Hepatocyte (in vitro differentiated cells): Measurements from ENCODE around the gene CASP2. TPM values are rescaled to one million over a fixed set of nuclear protein-coding genes. Genes with fewer than 3 reads are reported as not detected.

Experiments
- DNase-seq: peaks from one replicate; pipeline ENCODE4 v3.0.0-alpha.2; 2016; ENCODE audit warnings: low spot score
- H2AFZ ChIP-seq: fragments of 200-600 bp; sonication (generic); 2 replicates; pipeline ENCODE4 v1.6.0; 2016; ENCODE audit warnings: antibody characterized with exemption, mild to moderate bottlenecking
- H3K27ac ChIP-seq: fragments of 200-600 bp; sonication (generic); 2 replicates; pipeline ENCODE4 v1.5.1; 2016; ENCODE audit warnings: mild to moderate bottlenecking
- H3K27me3 ChIP-seq: fragments of 200-600 bp; sonication (generic); 2 replicates; pipeline ENCODE4 v1.6.1; 2016
- H3K36me3 ChIP-seq: fragments of 200-600 bp; sonication (generic); replicated peaks from 2 replicates; pipeline ENCODE4 v1.5.1; 2016; ENCODE audit warnings: low read depth; ENCODE audit not compliant: insufficient read depth
- H3K4me1 ChIP-seq: fragments of 200-600 bp; sonication (generic); 2 replicates; pipeline ENCODE4 v1.5.1; 2016; ENCODE audit warnings: mild to moderate bottlenecking, moderate library complexity; ENCODE audit not compliant: insufficient read depth
- H3K4me2 ChIP-seq: fragments of 200-600 bp; sonication (generic); 2 replicates; pipeline ENCODE4 v1.6.0; 2016
- H3K4me3 ChIP-seq: fragments of 200-600 bp; sonication (generic); 2 replicates; pipeline ENCODE4 v1.5.1; 2016; ENCODE audit warnings: mild to moderate bottlenecking
- H3K79me2 ChIP-seq: fragments of 200-600 bp; sonication (generic); 2 replicates; pipeline ENCODE4 v1.6.0; 2017; ENCODE audit warnings: mild to moderate bottlenecking
- H3K9me2 ChIP-seq: fragments of 200-600 bp; sonication (generic); replicated peaks from 2 replicates; pipeline ENCODE4 v1.6.0; 2017; ENCODE audit warnings: mild to moderate bottlenecking; ENCODE audit not compliant: insufficient read depth
- H3K9me3 ChIP-seq: fragments of 200-600 bp; sonication (generic); 2 replicates; pipeline ENCODE4 v1.5.1; 2016; ENCODE audit warnings: low read depth, mild to moderate bottlenecking
- H4K20me1 ChIP-seq: fragments of 200-600 bp; sonication (generic); 2 replicates; pipeline ENCODE4 v1.6.0; 2016; ENCODE audit warnings: mild to moderate bottlenecking; ENCODE audit not compliant: insufficient read depth, poor library complexity, severe bottlenecking
- EZH2 ChIP-seq: fragments of 200-600 bp; sonication (generic); IDR thresholded peaks from 2 replicates; pipeline ENCODE4 v1.6.1; 2016; ENCODE audit warnings: antibody characterized with exemption, mild to moderate bottlenecking, borderline replicate concordance
- EZH2phosphoT487 ChIP-seq: fragments of 200-600 bp; sonication (generic); IDR thresholded peaks from one replicate; pipeline ENCODE4 v1.6.1; 2018; ENCODE audit warnings: antibody characterized with exemption, mild to moderate bottlenecking, low read depth, moderate library complexity; ENCODE audit not compliant: unreplicated experiment, severe bottlenecking
- WGBS: methylation state at CpG from one replicate; pipeline ENCODE4 v1.1.6; 2016; ENCODE audit warnings: low lambda C conversion rate; ENCODE audit errors: missing lambda C conversion rate; 5-methylcytosine and 5-hydroxymethylcytosine counted together
- polyA plus RNA-seq: library from polyadenylated mRNA; unstranded; fragments of >200 nt; fragmentation: Nextera tagmentation; extraction: Ambion mirVana; gene quantifications from 2 replicates; pipeline ENCODE4 v1.2.1, GENCODE V29; 2016
- total RNA-seq: library from RNA; depleted of rRNA; stranded (reverse); fragments of >200 nt; gene quantifications from 2 replicates; pipeline ENCODE4 v1.2.3, GENCODE V29; 2014
- TF ChIP-seq, protein P1 (sequence below): fragments of 200-600 bp; sonication (generic); IDR thresholded peaks from 2 replicates; pipeline ENCODE4 v1.5.1; 2016; ENCODE audit warnings: antibody characterized with exemption, mild to moderate bottlenecking; ENCODE audit not compliant: poor library complexity

Gene CASP2
- total and polyA plus RNA-seq, 2 experiments from 2014 or later, result 8.5 to 11.9 TPM

DNA sequence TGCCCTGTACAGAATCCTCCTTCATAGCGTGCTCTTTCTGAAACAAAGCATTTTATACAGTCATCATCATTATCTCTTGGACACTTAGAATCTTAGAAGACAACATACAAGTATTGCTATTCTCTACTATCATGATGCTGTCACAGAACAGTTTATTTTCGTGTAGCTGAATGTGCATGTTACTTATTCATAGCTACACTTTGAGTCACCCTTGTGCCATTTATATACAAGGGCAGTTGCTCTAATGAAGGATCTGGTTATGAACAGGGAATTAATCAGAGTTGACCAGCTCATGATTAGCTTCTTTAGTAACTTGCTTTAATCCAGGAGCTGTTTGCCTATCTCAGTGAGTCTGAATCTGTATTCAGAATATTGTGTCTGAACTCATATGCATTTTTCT, 11.2 kb downstream of the CASP2 start:
- H3K27me3 ChIP-seq, result no peaks in the 10 kb centered on the region
- no peaks in the 10 kb centered on the region for H3K9me3 ChIP-seq
- no peak for TF ChIP-seq EZH2
- TF ChIP-seq, protein P1, sequence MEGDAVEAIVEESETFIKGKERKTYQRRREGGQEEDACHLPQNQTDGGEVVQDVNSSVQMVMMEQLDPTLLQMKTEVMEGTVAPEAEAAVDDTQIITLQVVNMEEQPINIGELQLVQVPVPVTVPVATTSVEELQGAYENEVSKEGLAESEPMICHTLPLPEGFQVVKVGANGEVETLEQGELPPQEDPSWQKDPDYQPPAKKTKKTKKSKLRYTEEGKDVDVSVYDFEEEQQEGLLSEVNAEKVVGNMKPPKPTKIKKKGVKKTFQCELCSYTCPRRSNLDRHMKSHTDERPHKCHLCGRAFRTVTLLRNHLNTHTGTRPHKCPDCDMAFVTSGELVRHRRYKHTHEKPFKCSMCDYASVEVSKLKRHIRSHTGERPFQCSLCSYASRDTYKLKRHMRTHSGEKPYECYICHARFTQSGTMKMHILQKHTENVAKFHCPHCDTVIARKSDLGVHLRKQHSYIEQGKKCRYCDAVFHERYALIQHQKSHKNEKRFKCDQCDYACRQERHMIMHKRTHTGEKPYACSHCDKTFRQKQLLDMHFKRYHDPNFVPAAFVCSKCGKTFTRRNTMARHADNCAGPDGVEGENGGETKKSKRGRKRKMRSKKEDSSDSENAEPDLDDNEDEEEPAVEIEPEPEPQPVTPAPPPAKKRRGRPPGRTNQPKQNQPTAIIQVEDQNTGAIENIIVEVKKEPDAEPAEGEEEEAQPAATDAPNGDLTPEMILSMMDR, result no peak
- TF ChIP-seq EZH2phosphoT487, result no peak
- no peak overlapping the region for H3K4me3 ChIP-seq
- H3K79me2 ChIP-seq, result peaks cover 13% of the 10 kb centered on the region
- H3K36me3 ChIP-seq, result no peaks in the 10 kb centered on the region
- H4K20me1 ChIP-seq, result no peaks in the 10 kb centered on the region
- H3K4me1 ChIP-seq, result peaks cover 5% of the 10 kb centered on the region
- 91% methylated on average over 2 of the region's 2 CpGs for WGBS
- H2AFZ ChIP-seq, result no peak overlapping the region
- no peak overlapping the region for H3K4me2 ChIP-seq
- no peaks in the 10 kb centered on the region for H3K9me2 ChIP-seq
- H3K27ac ChIP-seq, result no peak overlapping the region
- no peak for DNase-seq

DNA sequence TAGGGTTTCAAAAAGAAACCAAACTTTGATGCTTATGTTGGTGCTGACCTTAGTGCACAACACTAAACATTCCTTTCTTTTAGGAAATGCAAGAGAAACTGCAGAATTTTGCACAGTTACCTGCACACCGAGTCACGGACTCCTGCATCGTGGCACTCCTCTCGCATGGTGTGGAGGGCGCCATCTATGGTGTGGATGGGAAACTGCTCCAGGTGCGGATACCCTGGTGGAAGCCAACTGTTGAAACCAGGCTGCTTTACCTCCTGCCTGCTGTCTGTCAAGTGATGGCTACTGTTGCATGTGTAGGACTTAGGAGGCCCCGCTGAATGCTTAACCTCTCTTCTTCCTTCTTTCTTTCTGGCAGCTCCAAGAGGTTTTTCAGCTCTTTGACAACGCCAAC, 11.7 kb downstream of the CASP2 start:
- Histone ChIP-seq H2AFZ (no peak overlapping the region), H3K27me3 (no peaks in the 10 kb centered on the region), H3K9me3 (no peaks in the 10 kb centered on the region), H3K4me2 (no peak overlapping the region), H3K36me3 (no peaks in the 10 kb centered on the region), H3K79me2 (peaks cover 8% of the 10 kb centered on the region), H3K4me3 (no peak overlapping the region), H4K20me1 (no peaks in the 10 kb centered on the region), H3K9me2 (no peaks in the 10 kb centered on the region), H3K4me1 (peaks cover 5% of the 10 kb centered on the region), H3K27ac (no peak overlapping the region)
- no peak for TF ChIP-seq EZH2phosphoT487
- TF ChIP-seq, protein P1, result peak; percentile 42
- no peak for TF ChIP-seq EZH2
- WGBS, result 85% methylated on average over 8 of the region's 8 CpGs
- DNase-seq, result peak; percentile 42

DNA sequence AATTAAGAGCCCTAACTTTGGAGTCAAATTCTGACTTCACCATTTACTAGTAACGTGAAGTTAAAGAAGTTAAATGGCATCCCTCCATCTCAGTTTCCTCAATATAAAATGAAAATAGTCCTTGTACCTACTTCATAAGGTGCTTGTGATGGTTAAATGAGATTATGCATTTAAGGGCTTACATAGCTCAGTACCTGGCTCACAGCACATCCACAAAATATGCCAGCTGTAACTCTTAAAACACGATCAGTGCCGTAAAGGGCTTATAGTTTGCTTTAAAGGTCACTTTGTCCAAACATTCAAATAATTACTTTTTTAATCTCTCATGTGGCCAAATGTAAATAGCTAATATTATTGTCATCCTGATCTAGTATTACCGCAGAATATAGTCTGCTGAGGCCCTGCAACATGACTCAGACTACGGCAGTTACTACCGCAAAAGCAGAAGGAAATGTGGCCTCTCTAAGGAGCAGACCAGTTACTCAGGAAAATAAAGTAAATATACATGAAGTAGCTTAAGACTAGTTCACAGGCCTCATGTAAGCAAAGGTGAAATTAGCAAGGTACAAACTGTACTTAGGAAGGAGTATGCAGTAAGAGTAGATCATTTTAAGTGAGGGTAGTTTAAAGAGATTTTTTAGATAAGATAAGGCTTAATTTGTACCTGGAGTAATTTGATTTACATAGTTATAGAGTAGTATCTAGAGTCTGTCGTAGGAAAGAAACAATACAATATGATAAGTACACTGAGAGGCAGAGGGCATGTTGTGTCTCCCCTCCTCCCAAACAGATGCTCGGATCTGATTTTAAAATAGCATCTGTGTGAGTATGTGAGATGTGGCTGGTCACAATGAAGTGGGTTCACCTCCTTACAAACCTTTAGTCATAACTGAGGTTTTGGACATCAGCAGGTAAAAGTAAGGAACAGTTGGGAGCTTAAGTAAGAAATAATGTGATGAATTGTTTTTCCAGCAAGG, 13.1 kb downstream of the CASP2 start:
- no peaks in the 10 kb centered on the region for H3K27me3 ChIP-seq
- H3K9me3 ChIP-seq, result no peaks in the 10 kb centered on the region
- peaks cover 8% of the 10 kb centered on the region for H3K79me2 ChIP-seq
- H3K4me3 ChIP-seq, result no peak overlapping the region
- no peaks in the 10 kb centered on the region for H3K9me2 ChIP-seq
- no peak for DNase-seq
- TF ChIP-seq EZH2, result no peak
- no peak overlapping the region for H2AFZ ChIP-seq
- WGBS, result 67% methylated on average over 8 of the region's 8 CpGs
- no peaks in the 10 kb centered on the region for H4K20me1 ChIP-seq
- no peaks in the 10 kb centered on the region for H3K36me3 ChIP-seq
- peak overlapping the region; percentile 65 for H3K27ac ChIP-seq
- H3K4me1 ChIP-seq, result peaks cover 3% of the 10 kb centered on the region
- H3K4me2 ChIP-seq, result no peak overlapping the region

DNA sequence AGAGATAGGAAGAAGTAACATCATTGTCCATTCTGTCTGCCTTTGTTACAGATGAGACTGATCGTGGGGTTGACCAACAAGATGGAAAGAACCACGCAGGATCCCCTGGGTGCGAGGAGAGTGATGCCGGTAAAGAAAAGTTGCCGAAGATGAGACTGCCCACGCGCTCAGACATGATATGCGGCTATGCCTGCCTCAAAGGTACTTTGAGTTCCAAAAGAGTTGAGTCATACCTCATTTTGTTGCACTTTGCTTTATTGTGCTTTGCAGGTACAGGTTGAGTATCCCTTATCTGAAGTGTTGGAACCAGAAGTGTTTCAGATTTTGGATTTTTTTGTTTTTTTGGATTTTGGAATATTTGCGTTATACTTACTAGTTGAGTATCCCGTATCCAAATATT, 15.6 kb downstream of the CASP2 start:
- no peaks in the 10 kb centered on the region for H3K36me3 ChIP-seq
- no peaks in the 10 kb centered on the region for H3K79me2 ChIP-seq
- no peaks in the 10 kb centered on the region for H4K20me1 ChIP-seq
- DNase-seq, result no peak
- no peak overlapping the region for H3K4me2 ChIP-seq
- 97% methylated on average over 10 of the region's 10 CpGs for WGBS
- H3K9me2 ChIP-seq, result no peaks in the 10 kb centered on the region
- H3K27me3 ChIP-seq, result no peaks in the 10 kb centered on the region
- H3K4me1 ChIP-seq, result no peaks in the 10 kb centered on the region
- no peaks in the 10 kb centered on the region for H3K9me3 ChIP-seq
- no peak overlapping the region for H3K4me3 ChIP-seq
- H2AFZ ChIP-seq, result no peak overlapping the region
- TF ChIP-seq EZH2, result no peak
- TF ChIP-seq, protein P1, result no peak
- no peak overlapping the region for H3K27ac ChIP-seq
